ENCODE results near the gene ACVR2B.
"Not testable (repeated sequence)": the region's sequence is repeated elsewhere in the genome, so short reads cannot be mapped to it uniquely, and the experiment has no call there.

DNA sequence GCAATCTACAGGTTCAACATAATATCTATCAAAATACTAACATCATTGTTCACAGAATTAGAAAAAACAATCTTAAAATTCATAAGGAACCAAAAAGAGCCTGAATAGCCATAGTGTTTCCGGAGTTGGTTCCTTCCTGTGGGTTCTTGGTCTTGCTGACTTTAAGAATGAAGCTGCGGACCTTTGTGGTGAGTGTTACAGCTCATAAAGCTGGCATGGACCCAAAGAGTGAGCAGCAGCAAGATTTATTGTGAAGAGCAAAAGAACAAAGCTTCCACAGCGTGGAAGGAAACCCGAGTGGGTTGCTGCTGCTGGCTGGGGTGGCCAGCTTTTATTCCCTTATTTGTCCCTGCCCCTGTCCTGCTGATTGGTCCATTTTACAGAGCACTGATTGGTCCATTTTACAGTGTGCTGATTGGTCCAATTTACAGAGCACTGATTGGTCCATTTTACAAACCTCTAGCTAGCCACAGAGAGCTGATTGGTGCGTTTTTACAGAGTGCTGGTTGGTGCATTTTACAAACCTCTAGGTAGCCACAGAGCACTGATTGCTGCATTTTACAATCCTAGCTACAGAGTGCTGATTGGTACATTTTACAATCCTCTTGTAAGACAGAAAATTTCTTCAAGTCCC lies 15.1 kb upstream of the ACVR2B start:
- TF ChIP-seq, protein P1, sequence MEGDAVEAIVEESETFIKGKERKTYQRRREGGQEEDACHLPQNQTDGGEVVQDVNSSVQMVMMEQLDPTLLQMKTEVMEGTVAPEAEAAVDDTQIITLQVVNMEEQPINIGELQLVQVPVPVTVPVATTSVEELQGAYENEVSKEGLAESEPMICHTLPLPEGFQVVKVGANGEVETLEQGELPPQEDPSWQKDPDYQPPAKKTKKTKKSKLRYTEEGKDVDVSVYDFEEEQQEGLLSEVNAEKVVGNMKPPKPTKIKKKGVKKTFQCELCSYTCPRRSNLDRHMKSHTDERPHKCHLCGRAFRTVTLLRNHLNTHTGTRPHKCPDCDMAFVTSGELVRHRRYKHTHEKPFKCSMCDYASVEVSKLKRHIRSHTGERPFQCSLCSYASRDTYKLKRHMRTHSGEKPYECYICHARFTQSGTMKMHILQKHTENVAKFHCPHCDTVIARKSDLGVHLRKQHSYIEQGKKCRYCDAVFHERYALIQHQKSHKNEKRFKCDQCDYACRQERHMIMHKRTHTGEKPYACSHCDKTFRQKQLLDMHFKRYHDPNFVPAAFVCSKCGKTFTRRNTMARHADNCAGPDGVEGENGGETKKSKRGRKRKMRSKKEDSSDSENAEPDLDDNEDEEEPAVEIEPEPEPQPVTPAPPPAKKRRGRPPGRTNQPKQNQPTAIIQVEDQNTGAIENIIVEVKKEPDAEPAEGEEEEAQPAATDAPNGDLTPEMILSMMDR (IDR thresholded peaks at IDR 0.05) = not testable (repeated sequence)
- TF ChIP-seq POLR2A, EP300 (IDR thresholded peaks at IDR 0.05): not testable (repeated sequence)
